Thyroid gland (tissue), 4 donors: Measurements from ENCODE around the gene TMEM132D.

Experiments
- CTCF ChIP-seq, 6 experiments: fragments of 200-600 bp in 3 of 6; fragments of 450-650 bp in 3 of 6; sonication (generic) in 3 of 6; IDR thresholded peaks; one replicate each; pipeline ENCODE4 v1.5.1; 2016 to 2019; ENCODE audit warnings: antibody characterized with exemption in 6 of 6, mild to moderate bottlenecking in 2 of 6, inconsistent platforms in 1 of 6, moderate library complexity in 1 of 6
- POLR2A ChIP-seq, 2 donors: fragments of 450-650 bp; IDR thresholded peaks; one replicate each; pipeline ENCODE4 v1.6.1; 2017; ENCODE audit warnings: antibody characterized with exemption in 2 of 2, mild to moderate bottlenecking in 2 of 2, moderate library complexity in 1 of 2

DNA sequence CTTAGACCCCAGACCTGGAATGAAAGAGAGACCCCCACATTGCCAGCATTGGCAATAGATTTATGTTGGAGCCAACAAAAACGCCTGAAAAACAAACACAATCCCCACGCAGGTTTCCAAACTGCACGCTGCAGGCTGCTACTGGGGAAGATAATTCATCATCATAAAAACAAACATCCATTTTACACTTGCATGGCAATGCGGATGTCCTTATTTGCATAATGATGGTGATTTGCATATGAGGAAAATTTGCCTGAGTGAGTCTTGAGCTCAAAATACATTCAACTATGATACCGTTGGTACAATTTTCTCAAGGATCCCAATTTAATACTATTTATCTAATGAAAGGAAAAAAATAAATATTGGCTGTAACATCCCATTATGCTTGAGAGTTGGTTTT is 33.6 kb upstream of the TMEM132D start:
- TF ChIP-seq CTCF (IDR thresholded peaks at IDR 0.05) (no peak), POLR2A (IDR thresholded peaks at IDR 0.05) (no peak)
